Measurements from ENCODE around the gene UBE4B. TPM values are rescaled to one million over a fixed set of nuclear protein-coding genes. Genes with fewer than 3 reads are reported as not detected.
A peak's percentile ranks its signal among the peaks of the same experiment; 100 is the strongest.

Gene UBE4B
- total RNA-seq, 4 donors from 2014 or later: 37.5 to 60.3 (median 51.3) TPM

DNA sequence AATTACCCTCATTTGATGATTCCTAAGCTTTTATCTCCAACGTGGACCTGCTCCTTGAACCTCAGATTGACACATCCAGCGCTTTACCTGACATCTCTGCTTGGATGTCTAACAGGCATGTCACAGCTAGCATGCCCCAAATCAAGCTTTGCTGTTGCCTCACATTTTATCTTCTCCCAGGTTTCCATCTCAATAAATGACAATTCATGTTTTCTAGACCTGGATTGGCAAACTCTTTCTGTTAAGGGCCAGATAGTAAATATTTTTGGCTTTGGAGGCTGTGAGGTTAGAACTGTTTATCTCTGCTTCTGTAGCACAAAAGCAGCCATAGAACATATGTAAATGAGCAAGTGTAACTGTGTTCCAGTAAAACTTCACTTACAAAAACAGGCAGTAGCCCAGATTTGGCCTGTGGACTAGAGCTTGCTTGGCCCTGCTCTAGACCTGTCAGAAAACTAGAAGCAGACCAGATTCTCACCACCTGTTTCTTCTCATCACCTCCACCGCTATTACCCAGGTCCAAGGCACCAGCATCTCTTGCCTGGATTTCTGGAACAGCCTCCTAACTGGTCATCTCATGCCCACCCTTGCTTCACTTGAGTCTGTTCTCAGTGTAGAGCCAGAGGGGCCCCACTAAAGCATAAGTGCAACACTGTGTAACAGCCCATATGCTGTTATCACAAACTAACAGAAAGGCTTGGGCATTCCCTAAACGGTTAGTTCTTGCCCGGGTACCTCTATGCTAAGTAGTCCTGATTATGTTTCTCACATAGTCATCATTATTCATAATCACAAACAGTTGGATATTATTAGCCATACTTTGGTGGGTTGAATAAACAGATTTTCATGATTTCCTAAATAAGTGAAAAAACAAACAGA is 42.3 kb downstream of the UBE4B start:
- no peak for DNase-seq
- Histone ChIP-seq H3K4me3 (no peak overlapping the region), H3K36me3 (peaks cover 0 to 30% (median 0%) of the 10 kb centered on the region in 3 donors), H3K27me3 (no peaks in the 10 kb centered on the region), H3K9me3 (no peaks in the 10 kb centered on the region), H3K4me1 (peaks cover 5 to 68% (median 23%) of the 10 kb centered on the region in 3 donors), H3K27ac (peak overlapping the region; percentile 31 to 90 (median 80))
- TF ChIP-seq POLR2A (IDR thresholded peaks at IDR 0.05): no peak
- no peak for TF ChIP-seq CTCF (IDR thresholded peaks at IDR 0.05)
- 63 to 67% methylated on average over 5 of the region's 5 CpGs for WGBS, 2 donors
- intact Hi-C loops (cut with DNase I): no loop called here

GRCh38 chr1:10075732-10076131 is 43.0 kb downstream of the UBE4B start:
- Histone ChIP-seq H3K9me3 (no peaks in the 10 kb centered on the region), H3K36me3 (peaks cover 0 to 36% (median 0%) of the 10 kb centered on the region in 3 donors), H3K4me1 (peaks cover 5 to 62% (median 23%) of the 10 kb centered on the region in 3 donors), H3K27ac (peak overlapping the region in 2 of 4 donors; percentile 88 to 90), H3K27me3 (no peaks in the 10 kb centered on the region), H3K4me3 (no peak overlapping the region)
- DNase-seq: no peak
- intact Hi-C loops (cut with DNase I): no loop called here
- WGBS, 2 donors: 94 to 95% methylated on average over 7 to 9 of the region's 9 CpGs
- TF ChIP-seq CTCF (IDR thresholded peaks at IDR 0.05) (no peak), POLR2A (IDR thresholded peaks at IDR 0.05) (no peak)

GRCh38 chr1:10078494-10078893 is 45.7 kb downstream of the UBE4B start:
- no peaks in the 10 kb centered on the region for H3K9me3 ChIP-seq
- intact Hi-C loops (cut with DNase I): no loop called here
- H3K36me3 ChIP-seq: peaks cover 0 to 51% (median 0%) of the 10 kb centered on the region in 3 donors
- H3K27me3 ChIP-seq: no peaks in the 10 kb centered on the region
- DNase-seq: no peak
- WGBS, 2 donors: 70 to 83% methylated on average over 4 of the region's 4 CpGs
- peaks cover 0 to 50% (median 22%) of the 10 kb centered on the region in 3 donors for H3K4me1 ChIP-seq
- TF ChIP-seq CTCF (IDR thresholded peaks at IDR 0.05) (no peak), POLR2A (IDR thresholded peaks at IDR 0.05) (no peak)
- H3K27ac ChIP-seq: no peak overlapping the region
- H3K4me3 ChIP-seq: no peak overlapping the region

DNA sequence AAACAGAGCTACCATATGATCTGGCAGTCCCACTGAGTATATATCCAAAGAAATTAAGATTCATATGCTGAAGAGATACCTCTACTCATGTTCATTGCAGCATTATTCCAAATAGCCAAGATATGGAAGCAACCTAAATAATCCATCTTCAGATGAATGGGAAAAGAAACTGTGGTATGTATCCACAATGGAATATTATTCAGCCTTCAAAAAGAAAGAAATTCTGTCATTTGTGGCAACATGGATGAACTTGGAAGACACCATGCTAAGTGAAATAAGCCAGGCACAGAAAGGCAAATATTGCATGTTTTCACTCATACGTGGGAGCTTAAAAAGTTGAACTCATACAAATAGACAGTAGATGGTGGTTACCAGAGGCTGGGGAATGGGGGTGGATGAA is 47.8 kb downstream of the UBE4B start:
- intact Hi-C loops (cut with DNase I): no loop called here
- 90 to 94% methylated on average over 1 of the region's 1 CpG for WGBS, 2 donors
- TF ChIP-seq POLR2A (IDR thresholded peaks at IDR 0.05) (no peak), CTCF (IDR thresholded peaks at IDR 0.05) (no peak)

GRCh38 chr1:10082785-10083479 is 50.2 kb downstream of the UBE4B start:
- Histone ChIP-seq H3K4me3 (no peak overlapping the region), H3K27ac (peak overlapping the region in 2 of 4 donors; percentile 4 to 13), H3K27me3 (no peaks in the 10 kb centered on the region), H3K36me3 (peaks cover 0 to 60% (median 0%) of the 10 kb centered on the region in 3 donors), H3K4me1 (peaks cover 0 to 34% (median 0%) of the 10 kb centered on the region in 3 donors), H3K9me3 (no peaks in the 10 kb centered on the region)
- 68 to 82% methylated on average over 3 of the region's 3 CpGs for WGBS, 2 donors
- intact Hi-C loops (cut with DNase I): no loop called here
- no peak for DNase-seq
- TF ChIP-seq CTCF (IDR thresholded peaks at IDR 0.05): no peak
- no peak for TF ChIP-seq POLR2A (IDR thresholded peaks at IDR 0.05)

More for the DNA sequence above, 47.8 kb downstream of the UBE4B start:
- Histone ChIP-seq H3K4me3 (no peak overlapping the region), H3K36me3 (peaks cover 0 to 57% (median 0%) of the 10 kb centered on the region in 3 donors), H3K27ac (no peak overlapping the region), H3K9me3 (no peaks in the 10 kb centered on the region), H3K27me3 (no peaks in the 10 kb centered on the region), H3K4me1 (peaks cover 0 to 42% (median 2%) of the 10 kb centered on the region in 3 donors)
- no peak for DNase-seq

Measured in esophagus squamous epithelium (tissue), 5 donors.